GM19372 (cell line): ENCODE measurements around the gene ASB1.

Experiments used
- ATAC-seq: cut with Tn5 transposase; IDR thresholded peaks from one replicate; pipeline ENCODE4 v1.9.1; 2021; ENCODE audit warnings: mild to moderate bottlenecking, low read depth, moderate library complexity; ENCODE audit not compliant: unreplicated experiment

ASB1 gene

GRCh38 chr2:238422285-238422684 lies 4.4 kb upstream of the ASB1 start:
- ATAC-seq: no peak

GRCh38 chr2:238422940-238423339 lies 3.8 kb upstream of the ASB1 start:
- no peak for ATAC-seq

DNA sequence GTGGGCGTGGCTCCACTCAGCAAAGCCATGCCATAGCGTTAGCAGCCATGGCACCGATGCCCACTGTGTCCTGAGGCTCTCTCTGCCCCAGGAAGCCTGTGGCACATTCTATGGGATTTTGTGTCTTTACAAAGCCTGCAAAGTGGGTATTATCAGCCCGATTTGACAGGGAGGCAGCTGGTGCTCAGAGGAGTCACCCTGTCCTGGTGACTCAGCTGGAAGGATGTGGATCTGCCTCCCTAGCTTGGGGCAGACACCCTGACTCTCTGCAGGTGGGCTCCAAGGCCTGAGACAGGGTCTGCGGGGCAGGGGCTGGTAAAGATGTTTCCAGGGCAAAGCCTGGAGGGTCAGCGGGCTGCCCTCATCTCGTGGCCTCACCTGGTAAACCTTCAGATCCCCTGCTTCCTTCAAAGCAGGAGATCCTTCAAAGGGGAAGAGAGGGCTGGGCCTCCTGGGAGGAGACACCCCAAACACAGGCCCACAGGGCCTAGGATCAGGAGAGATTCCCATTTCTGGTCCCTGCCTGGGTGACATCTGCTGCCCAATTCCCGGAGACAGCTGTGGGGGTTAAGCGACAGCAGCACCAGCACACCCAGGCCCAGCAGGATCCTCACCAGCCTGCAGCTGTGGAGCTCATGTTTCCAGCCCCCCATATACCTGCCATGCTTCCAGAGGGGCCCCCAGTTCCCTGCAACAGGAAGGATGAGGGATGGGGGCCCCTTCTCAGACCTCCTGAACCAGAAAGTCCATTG lies 3.0 kb upstream of the ASB1 start:
- no peak for ATAC-seq

GRCh38 chr2:238424313-238424700 lies 2.4 kb upstream of the ASB1 start:
- no peak for ATAC-seq

DNA sequence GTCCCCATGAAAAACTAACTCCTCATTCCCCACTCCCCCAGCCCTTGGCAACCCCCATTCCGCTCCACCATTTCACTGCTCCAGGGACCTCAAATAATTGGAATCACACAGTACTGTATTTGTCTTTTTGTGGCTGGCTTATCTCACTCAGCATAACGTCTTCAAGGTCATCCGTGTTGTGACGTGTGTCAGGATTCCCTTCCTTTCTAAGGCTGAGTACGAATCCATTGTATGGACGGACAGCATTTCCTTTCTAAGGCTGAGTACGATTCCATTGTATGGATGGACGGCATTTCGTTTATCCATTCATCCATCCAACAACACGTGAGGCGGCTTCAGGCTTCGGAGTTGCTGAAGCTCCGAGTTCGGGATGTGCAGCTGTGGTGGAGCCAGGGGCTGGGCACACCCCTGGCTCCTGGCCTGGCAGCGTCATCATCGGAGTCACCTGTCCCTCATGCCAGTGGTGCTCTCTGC lies 1.2 kb upstream of the ASB1 start:
- ATAC-seq: no peak

GRCh38 chr2:238425979-238426567 lies 654 bp upstream of the ASB1 start:
- ATAC-seq: peak; percentile 7

GRCh38 chr2:238427435-238428162 lies 872 bp downstream of the ASB1 start:
- ATAC-seq: peak; percentile 2

DNA sequence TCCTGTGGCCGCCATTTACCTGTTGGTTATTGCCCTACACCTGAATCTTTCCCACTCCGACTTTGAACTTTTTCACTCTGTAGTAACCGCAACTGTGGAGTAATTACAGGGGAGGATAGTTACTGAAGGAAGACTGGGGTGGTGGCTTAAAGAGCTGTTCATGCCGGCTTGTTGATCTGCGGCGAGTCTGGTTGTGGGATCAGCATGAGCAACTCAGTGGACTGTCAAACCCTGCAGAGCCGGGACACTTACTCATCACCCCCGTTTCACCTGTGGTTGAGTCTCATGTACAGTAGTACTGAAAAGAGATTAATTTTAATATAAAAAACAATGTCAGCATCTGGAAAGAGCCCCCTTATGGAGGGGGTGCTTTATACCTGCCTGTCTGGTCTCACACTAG lies 2.1 kb downstream of the ASB1 start:
- no peak for ATAC-seq

DNA sequence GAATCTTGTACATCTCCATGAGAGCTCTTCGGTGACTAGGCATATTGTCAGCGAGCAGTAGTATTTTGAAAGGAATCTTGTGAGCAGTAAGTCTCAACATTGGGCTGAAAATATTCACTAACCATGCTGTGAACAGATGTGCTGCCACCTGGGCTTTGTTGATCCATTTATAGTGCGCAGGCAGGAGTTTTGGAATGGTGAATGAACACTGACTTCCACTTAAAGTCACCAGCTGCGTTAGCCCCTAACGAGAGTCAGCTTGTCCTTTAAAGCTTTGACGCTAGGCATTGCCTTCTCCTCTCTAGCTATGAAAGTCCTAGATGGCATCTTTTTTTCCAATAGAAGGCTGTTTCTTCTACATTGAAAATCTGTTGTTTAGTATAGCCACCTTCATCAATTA lies 4.1 kb downstream of the ASB1 start:
- ATAC-seq: no peak

DNA sequence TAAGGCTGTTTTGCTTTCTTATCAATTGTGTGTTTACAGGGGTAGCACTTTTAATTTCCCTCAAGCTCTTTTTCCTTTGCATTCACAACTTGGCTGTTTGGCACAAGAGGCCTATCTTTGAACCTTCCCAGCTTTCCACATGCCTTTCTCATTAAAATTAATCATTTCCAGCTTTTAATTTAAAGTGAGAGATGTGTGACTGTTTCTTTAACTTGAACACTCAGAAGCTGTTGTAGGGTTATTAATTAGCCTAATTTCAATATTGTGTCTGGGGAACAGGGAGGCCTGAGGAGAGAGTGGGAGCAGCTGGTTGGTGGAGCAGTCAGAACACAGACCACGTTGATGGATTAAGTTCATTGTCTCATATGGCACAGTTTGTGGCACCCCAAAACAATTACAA lies 4.7 kb downstream of the ASB1 start:
- ATAC-seq: no peak

GRCh38 chr2:238433300-238433915 lies 6.7 kb downstream of the ASB1 start:
- no peak for ATAC-seq

DNA sequence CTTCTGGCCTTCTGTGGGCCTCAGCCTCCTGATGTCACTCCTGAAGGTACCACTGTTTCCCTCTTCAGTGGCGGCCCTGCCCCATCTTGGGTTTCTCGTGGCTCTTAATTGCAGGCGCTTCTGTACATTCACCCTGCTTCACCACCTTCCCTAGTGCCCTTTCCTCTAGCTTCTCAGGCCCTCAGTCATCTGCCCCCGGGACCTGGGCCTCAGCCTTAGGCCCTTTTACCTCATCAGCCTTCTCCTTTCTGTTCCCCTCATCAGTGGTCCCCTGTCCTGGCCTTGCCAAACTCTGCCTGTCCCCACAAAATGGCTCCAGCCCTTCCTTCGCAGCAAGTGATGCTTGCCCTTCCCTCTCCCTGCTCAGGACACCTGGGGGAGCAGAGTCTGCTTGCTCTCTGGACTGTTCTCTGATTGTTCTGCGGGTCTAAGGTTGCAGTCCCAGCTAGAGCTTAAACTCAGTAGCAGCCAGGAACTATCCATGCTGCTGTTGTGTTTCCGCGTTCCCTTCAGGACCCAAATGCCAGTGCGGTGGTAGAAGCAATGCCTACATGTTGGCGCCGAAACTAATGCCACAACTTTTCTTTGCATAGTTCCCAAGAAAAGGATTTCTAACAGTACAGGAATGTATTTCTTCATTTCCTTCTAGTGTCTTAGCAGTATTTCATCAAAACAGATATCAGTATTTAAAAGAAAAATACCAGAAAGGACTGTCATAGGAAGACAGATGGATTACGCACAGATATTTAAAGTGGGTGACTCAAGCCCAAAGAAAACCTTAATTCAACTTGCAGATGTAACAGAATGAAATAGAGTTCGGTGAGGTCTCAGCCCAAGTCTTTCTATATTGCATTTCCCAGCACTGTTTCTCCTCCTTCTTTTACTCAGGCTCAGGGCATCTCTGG lies 7.5 kb downstream of the ASB1 start:
- no peak for ATAC-seq

GRCh38 chr2:238434846-238435751 lies 8.4 kb downstream of the ASB1 start:
- no peak for ATAC-seq

DNA sequence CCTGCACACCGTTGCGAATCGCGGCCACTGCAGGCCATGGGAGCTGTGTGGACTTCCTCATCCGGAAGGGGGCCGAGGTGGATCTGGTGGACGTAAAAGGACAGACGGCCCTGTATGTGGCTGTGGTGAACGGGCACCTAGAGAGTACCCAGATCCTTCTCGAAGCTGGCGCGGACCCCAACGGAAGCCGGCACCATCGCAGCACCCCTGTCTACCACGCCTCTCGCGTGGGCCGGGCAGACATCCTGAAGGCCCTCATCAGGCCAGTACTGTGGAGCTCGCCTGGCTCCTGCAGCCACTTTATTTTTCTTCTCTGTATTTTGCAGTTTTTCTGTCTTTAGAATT lies 9.0 kb downstream of the ASB1 start:
- no peak for ATAC-seq

GRCh38 chr2:238438856-238439849 lies 12.4 kb downstream of the ASB1 start:
- ATAC-seq: no peak

DNA sequence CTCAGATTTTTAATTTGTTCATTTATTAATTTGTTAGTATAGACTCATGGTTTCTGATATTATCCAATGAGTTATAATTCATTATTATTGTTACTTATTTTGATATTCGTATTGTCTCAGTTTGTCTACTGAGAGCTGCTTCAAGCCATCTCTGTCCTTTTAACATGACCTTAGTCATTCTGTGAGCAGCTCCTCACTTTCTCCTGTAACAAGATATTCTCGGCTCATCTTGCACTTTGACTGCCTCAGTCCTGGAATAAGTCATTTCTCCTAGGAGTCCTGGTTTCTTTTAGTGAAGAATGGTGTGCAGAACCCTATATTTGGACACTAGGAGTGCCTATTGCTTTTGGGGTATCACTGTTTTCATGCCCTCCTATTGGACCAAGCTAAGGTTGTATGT lies 13.2 kb downstream of the ASB1 start:
- no peak for ATAC-seq

GRCh38 chr2:238440331-238440730 lies 13.6 kb downstream of the ASB1 start:
- ATAC-seq: no peak

GRCh38 chr2:238440767-238441166 lies 14.0 kb downstream of the ASB1 start:
- ATAC-seq: no peak
